OCI-LY7 (cell line): Measurements from ENCODE around the gene ATP5F1B. TPM values are rescaled to one million over a fixed set of nuclear protein-coding genes. Genes with fewer than 3 reads are reported as not detected.

Experiments used
- BruUV-seq: library from RNA; stranded (reverse); fragments of 400-500 nt; replicated peaks from 2 replicates; lab custom pipeline; 2021; lab: Mats Ljungman, UMichigan
- CTCF ChIA-PET: fragments of 300-600 bp; sonication (Branson Sonifier 250); formaldehyde crosslinking; loops from one replicate; lab custom pipeline; 2022; ENCODE audit warnings: antibody characterized with exemption; ENCODE audit not compliant: unreplicated experiment; lab: Charles Lee
- POLR2A ChIA-PET: fragments of 300-600 bp; sonication (Branson Sonifier 250); formaldehyde crosslinking; loops from one replicate; lab custom pipeline; 2022; ENCODE audit warnings: antibody characterized with exemption; lab: Charles Lee
- DNase-seq: peaks from one replicate; pipeline ENCODE4 v3.0.0-alpha.2; 2015; ENCODE audit warnings: low spot score
- H2AFZ ChIP-seq: fragments of 200-600 bp; sonication (generic), shearing (Covaris generic); 2 replicates; pipeline ENCODE4 v1.6.1; 2014; ENCODE audit warnings: mild to moderate bottlenecking, antibody characterized with exemption, low read length, moderate library complexity
- H3K27ac ChIP-seq: fragments of 200-600 bp; sonication (generic); 2 replicates; pipeline ENCODE4 v1.5.1; 2014; ENCODE audit warnings: mixed run types, low read depth, mild to moderate bottlenecking, moderate library complexity, low read length, inconsistent platforms; ENCODE audit not compliant: poor library complexity, severe bottlenecking
- H3K36me3 ChIP-seq: fragments of 200-600 bp; sonication (generic); 2 replicates; pipeline ENCODE4 v1.6.1; 2014; ENCODE audit warnings: mild to moderate bottlenecking, antibody characterized with exemption, low read length, moderate library complexity, mixed read lengths; ENCODE audit not compliant: insufficient read depth
- H3K4me1 ChIP-seq: fragments of 200-600 bp; sonication (generic); 2 replicates; pipeline ENCODE4 v1.5.1; 2014; ENCODE audit warnings: mild to moderate bottlenecking, low read length; ENCODE audit not compliant: insufficient read depth, poor library complexity, severe bottlenecking
- H3K4me2 ChIP-seq: fragments of 200-600 bp; sonication (generic); 2 replicates; pipeline ENCODE4 v1.6.1; 2014; ENCODE audit warnings: mild to moderate bottlenecking, low read length
- H3K4me3 ChIP-seq: fragments of 200-600 bp; sonication (generic); 2 replicates; pipeline ENCODE4 v1.5.1; 2014; ENCODE audit warnings: mild to moderate bottlenecking, low read depth, low read length; ENCODE audit not compliant: poor library complexity, severe bottlenecking
- H3K79me2 ChIP-seq: fragments of 200-600 bp; sonication (generic); 2 replicates; pipeline ENCODE4 v1.6.1; 2016; ENCODE audit warnings: low read depth, mild to moderate bottlenecking, low read length, moderate library complexity, mixed read lengths; ENCODE audit not compliant: insufficient read depth
- H3K9me2 ChIP-seq: fragments of 200-600 bp; sonication (generic); 2 replicates; pipeline ENCODE4 v1.6.1; 2016; ENCODE audit warnings: mild to moderate bottlenecking, low read length, mixed read lengths; ENCODE audit not compliant: insufficient read depth
- H3K9me3 ChIP-seq: fragments of 200-600 bp; sonication (generic); 2 replicates; pipeline ENCODE4 v1.6.1; 2014; ENCODE audit warnings: mild to moderate bottlenecking, mixed run types, low read length, mixed read lengths
- H4K20me1 ChIP-seq: fragments of 200-600 bp; sonication (generic); 2 replicates; pipeline ENCODE4 v1.6.1; 2014; ENCODE audit warnings: mild to moderate bottlenecking, antibody characterized with exemption, low read length, moderate library complexity, mixed read lengths; ENCODE audit not compliant: insufficient read depth
- EZH2phosphoT487 ChIP-seq: fragments of 200-600 bp; sonication (generic); IDR thresholded peaks from 2 replicates; pipeline ENCODE4 v1.6.1; 2018; ENCODE audit warnings: low read depth, borderline replicate concordance, mild to moderate bottlenecking, mixed run types, antibody characterized with exemption, low read length, moderate library complexity, mixed read lengths
- intact Hi-C: fragments of 100-400 bp; cut with micrococcal nuclease; formaldehyde crosslinking; loops from one replicate; pipeline ENCODE4 v1.10.0; 2022; ENCODE audit not compliant: unreplicated experiment
- total RNA-seq, 2 experiments: library from RNA; depleted of rRNA in 1 of 2; stranded (reverse); fragments of >200 nt in 1 of 2; shearing (Covaris generic) in 1 of 2; gene quantifications; 2 replicates each; pipeline ENCODE4 v1.2.3, GENCODE V29; 2014 to 2022
- TF ChIP-seq, protein P1 (sequence below): fragments of 200-600 bp; sonication (generic); conservative IDR thresholded peaks from 2 replicates; pipeline ENCODE4 v1.5.1; 2014; ENCODE audit warnings: mild to moderate bottlenecking, antibody characterized with exemption, low read length, moderate library complexity, mixed read lengths

ATP5F1B gene
- total RNA-seq, 2 experiments from 2014 or later = 385 to 732 TPM

DNA sequence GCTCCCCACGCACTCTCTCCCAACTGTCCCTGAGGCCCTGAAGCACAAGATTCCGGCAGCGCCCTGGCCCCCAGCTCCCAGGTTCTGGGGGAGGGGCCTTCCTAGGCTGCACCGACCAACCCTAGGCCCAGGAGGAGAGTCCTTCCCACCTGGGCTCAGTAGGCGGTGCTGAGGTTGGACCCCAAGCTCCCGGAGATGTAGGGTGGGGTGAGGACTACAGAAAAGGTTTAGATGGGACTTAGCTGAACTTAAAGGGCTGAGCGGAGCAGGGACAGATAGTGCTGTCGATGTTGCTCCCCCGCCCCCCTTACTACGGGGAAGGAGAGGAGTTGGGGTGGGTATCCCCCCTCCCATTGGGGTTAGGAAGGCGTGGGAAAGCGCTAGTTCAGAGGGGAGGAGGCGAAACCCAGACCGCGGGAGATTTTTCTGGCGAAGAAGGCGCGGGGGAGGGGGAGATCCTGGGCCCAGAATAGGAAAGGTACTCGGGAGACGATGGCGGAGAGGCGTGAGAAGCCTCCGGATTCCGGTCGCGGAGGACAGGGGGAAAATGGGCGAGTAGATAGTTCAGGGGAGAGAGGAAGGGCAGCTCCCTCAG is 11.4 kb downstream of the ATP5F1B start:
- Histone ChIP-seq H3K4me3 (peak overlapping the region; percentile 76), H3K4me1 (peaks cover 69% of the 10 kb centered on the region), H3K9me3 (no peaks in the 10 kb centered on the region), H3K9me2 (no peaks in the 10 kb centered on the region), H3K79me2 (peaks cover 55% of the 10 kb centered on the region), H2AFZ (peak overlapping the region; percentile 37; the same call in 1 of the 2 replicates), H3K27ac (peak overlapping the region; percentile 92), H4K20me1 (no peaks in the 10 kb centered on the region), H3K36me3 (peaks cover 24% of the 10 kb centered on the region), H3K4me2 (peak overlapping the region; percentile 98)
- POLR2A ChIA-PET = interaction anchor here (0.6 to 1.4 kb wide), 7 partner anchors 10 to 153 kb away, joined by 3 to 5 read pairs (median 3); partner anchors contain the start of gene ATP5F1B
- no TSS peak for BruUV-seq
- no peak for TF ChIP-seq EZH2phosphoT487
- TF ChIP-seq, protein P1, sequence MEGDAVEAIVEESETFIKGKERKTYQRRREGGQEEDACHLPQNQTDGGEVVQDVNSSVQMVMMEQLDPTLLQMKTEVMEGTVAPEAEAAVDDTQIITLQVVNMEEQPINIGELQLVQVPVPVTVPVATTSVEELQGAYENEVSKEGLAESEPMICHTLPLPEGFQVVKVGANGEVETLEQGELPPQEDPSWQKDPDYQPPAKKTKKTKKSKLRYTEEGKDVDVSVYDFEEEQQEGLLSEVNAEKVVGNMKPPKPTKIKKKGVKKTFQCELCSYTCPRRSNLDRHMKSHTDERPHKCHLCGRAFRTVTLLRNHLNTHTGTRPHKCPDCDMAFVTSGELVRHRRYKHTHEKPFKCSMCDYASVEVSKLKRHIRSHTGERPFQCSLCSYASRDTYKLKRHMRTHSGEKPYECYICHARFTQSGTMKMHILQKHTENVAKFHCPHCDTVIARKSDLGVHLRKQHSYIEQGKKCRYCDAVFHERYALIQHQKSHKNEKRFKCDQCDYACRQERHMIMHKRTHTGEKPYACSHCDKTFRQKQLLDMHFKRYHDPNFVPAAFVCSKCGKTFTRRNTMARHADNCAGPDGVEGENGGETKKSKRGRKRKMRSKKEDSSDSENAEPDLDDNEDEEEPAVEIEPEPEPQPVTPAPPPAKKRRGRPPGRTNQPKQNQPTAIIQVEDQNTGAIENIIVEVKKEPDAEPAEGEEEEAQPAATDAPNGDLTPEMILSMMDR = no peak
- DNase-seq = peak; percentile 46
- intact Hi-C loops = loop anchor here (10.0 kb wide), 1 partner anchor 520 kb away; the partner anchor contains the start of genes RPL41 and ZC3H10
- CTCF ChIA-PET = no interaction called here

DNA sequence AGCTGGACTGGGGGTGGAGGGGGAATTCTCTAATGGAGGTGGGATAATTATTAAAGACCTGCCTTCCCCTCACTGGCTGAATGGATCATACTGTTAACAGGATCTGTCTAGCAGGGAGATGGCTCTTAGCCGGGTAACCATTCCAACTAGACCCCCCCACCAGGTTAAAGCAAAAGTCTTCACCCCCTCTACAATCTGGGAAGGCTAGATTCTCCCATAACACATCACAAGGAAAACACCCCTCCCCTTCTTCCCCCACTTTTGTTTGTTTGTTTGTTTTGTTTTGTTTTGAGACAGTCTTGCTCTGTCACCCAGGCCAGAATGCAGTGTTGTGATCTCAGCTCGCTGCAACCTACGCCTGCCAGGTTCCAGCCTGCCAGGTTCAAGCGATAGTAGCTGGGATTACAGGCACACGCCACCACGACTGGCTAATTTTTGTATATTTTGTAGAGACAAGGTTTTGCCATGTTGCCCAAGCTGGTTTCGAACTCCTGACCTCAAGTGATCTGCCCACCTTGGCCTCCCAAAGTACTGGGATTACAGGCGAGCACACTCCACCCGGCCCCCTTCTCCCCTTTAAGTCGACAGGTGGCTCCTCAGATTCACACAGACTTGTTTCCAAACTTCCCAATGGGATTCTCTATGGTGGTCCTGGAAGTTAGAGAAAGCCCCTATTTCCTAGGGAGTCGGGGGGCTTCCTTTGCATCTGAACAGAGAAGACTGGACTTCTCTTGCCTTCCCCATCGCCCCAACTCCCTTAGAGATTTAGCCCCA is 12.1 kb downstream of the ATP5F1B start:
- Histone ChIP-seq H3K4me3 (peak overlapping the region; percentile 76), H3K9me3 (no peaks in the 10 kb centered on the region), H3K27ac (peak overlapping the region; percentile 92), H3K4me1 (peaks cover 68% of the 10 kb centered on the region), H3K79me2 (peaks cover 62% of the 10 kb centered on the region), H3K36me3 (peaks cover 17% of the 10 kb centered on the region), H3K9me2 (no peaks in the 10 kb centered on the region), H2AFZ (peak overlapping the region; percentile 37; the same call in 1 of the 2 replicates), H4K20me1 (no peaks in the 10 kb centered on the region), H3K4me2 (peak overlapping the region; percentile 98)
- ChIA-PET POLR2A (interaction anchor here (0.5 to 1.2 kb wide), 7 partner anchors 12 to 320 kb away, joined by 3 to 5 read pairs (median 3); partner anchors contain the start of gene ATP5F1B), CTCF (no interaction called here)
- DNase-seq = no peak
- TF ChIP-seq EZH2phosphoT487 = no peak
- TF ChIP-seq, protein P1 = no peak
- no TSS peak for BruUV-seq
- intact Hi-C loops = loop anchor here (1.0 to 10.0 kb wide), 3 partner anchors 55 to 519 kb away; partner anchors contain the start of genes PTGES3, RPL41 and ZC3H10
